Measurements from ENCODE around the gene POMGNT2. TPM values are rescaled to one million over a fixed set of nuclear protein-coding genes. Genes with fewer than 3 reads are reported as not detected.

The POMGNT2 gene
- total RNA-seq (10 to 100 TPM; 12.8 to 29.4 (median 17.6) TPM), polyA plus RNA-seq (10 to 100 TPM in 1 of 2 donors, 1 to 10 TPM in 1; 7.1 to 16.8 TPM)
- long read RNA-seq, donor 1, transcript POMGNT2-201 (2 exons, 2,544 nt), result minor isoform, 9 of 61 reads
- long read RNA-seq, donor 1, transcript POMGNT2-202 (3 exons, 2,531 nt), result major isoform, 10 of 61 reads
- long read RNA-seq, donor 1, partial matches to known transcripts, result 11 of 61 reads
- long read RNA-seq, donor 1, other reads (novel, unspliced or antisense), result 31 of 61 reads
- long read RNA-seq, donor 2, transcript POMGNT2-202 (3 exons, 2,531 nt), result major isoform, 7 of 38 reads
- long read RNA-seq, donor 2, partial matches to known transcripts, result 3 of 38 reads
- long read RNA-seq, donor 2, other reads (novel, unspliced or antisense), result 25 of 38 reads
- long read RNA-seq, donor 3, transcript POMGNT2-202 (3 exons, 2,531 nt), result major isoform, 7 of 46 reads
- long read RNA-seq, donor 3, partial matches to known transcripts, result 37 of 46 reads
- long read RNA-seq, donor 3, other reads (novel, unspliced or antisense), result 1 of 46 reads

DNA sequence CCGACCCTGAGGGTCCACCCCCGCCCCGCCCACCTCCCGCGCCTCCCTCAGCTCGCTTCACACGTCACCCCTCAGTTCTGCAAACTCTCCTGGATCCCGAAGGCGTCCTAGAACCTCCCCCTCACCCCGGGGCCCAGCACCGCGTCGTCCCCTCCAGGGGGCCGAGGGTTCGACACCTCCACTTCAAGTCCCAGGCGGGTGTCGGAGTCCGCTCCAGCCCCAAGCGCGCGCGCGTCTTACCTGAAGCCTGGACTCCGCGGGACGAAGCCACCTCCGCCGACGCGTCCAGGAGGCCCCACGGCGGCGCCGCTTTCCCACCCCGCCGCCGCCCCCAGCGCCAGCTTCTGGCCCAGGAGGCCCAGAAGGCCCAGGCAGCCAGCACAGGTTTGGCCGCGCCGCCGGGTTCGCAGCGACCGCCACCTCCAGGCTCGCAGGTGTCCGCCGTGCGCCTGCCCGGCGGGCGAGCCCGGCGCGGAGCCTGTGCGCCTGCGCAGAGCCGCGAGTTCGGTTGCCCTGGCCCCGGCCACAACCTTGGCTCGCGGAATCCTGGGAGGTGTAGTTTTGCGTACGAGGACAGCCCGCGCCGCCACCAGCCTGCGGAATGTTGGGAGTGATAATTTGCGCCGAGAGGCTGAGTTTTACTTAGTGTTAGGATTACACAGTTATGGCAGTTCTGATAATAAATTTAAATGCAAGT, at the start of gene POMGNT2:
POMGNT2 (minus strand) TSS at position 484 of the 697 bp plus-strand sequence. CDS start 24,648 bp downstream, outside the sequence.
- 0 to 1% methylated on average over 56 to 71 of the region's 71 CpGs for WGBS, 2 donors
- peak; percentile 95 to 98 (median 97) for ATAC-seq
- Histone ChIP-seq H3K36me3 (no peaks in the 10 kb centered on the region), H3K4me1 (peaks cover 0 to 36% (median 23%) of the 10 kb centered on the region in 9 donors), H3K27me3 (no peaks in the 10 kb centered on the region), H3K9me3 (no peaks in the 10 kb centered on the region), H3K4me3 (peak within 1 kb of the TSS; percentile 68 to 97 (median 89)), H3K27ac (peak within 1 kb of the TSS in 9 of 10 donors; percentile 32 to 79 (median 65))
- intact Hi-C loops (cut with DNase I), result no loop called here
- TF ChIP-seq, protein P1, sequence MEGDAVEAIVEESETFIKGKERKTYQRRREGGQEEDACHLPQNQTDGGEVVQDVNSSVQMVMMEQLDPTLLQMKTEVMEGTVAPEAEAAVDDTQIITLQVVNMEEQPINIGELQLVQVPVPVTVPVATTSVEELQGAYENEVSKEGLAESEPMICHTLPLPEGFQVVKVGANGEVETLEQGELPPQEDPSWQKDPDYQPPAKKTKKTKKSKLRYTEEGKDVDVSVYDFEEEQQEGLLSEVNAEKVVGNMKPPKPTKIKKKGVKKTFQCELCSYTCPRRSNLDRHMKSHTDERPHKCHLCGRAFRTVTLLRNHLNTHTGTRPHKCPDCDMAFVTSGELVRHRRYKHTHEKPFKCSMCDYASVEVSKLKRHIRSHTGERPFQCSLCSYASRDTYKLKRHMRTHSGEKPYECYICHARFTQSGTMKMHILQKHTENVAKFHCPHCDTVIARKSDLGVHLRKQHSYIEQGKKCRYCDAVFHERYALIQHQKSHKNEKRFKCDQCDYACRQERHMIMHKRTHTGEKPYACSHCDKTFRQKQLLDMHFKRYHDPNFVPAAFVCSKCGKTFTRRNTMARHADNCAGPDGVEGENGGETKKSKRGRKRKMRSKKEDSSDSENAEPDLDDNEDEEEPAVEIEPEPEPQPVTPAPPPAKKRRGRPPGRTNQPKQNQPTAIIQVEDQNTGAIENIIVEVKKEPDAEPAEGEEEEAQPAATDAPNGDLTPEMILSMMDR (IDR thresholded peaks at IDR 0.05), result peak in 1 of 9 donors; percentile 25
- DNase-seq, result peak; percentile 91

DNA sequence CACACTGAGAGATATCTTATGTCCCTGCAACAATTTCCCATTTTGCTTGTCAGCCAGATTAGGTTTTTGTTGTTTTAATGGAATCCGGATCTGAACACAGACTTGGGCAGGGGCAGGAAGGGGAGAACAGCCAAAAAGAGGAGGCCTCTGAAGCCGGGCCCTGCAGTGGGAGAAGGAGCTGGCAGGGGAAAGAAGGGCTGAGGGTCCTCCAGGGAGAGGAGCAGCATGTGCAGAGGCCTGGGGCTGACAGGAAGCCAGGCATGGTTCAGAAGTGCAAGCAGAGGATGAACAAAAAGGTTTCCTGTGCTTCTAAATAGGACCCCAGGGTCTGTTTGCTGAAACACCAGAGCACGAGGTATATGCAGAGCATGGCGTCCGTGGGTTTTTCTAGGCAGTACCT, 49.1 kb upstream of the POMGNT2 start:
- no peak for ATAC-seq
- Histone ChIP-seq H3K4me3 (no peak overlapping the region), H3K4me1 (peaks cover 0 to 22% (median 0%) of the 10 kb centered on the region in 9 donors), H3K36me3 (no peaks in the 10 kb centered on the region), H3K9me3 (no peaks in the 10 kb centered on the region), H3K27ac (peak overlapping the region in 1 of 10 donors; percentile 41), H3K27me3 (peaks cover 0 to 14% (median 3%) of the 10 kb centered on the region in 7 donors)
- no peak for DNase-seq
- 60 to 61% methylated on average over 5 of the region's 5 CpGs for WGBS, 2 donors
- TF ChIP-seq, protein P1 (IDR thresholded peaks at IDR 0.05), result no peak
- intact Hi-C loops (cut with DNase I), result loop anchor here in 9 of 10 donors (1.0 to 10.0 kb wide), 4 partner anchors 192 to 220 kb away; no protein-coding TSS in a partner anchor

DNA sequence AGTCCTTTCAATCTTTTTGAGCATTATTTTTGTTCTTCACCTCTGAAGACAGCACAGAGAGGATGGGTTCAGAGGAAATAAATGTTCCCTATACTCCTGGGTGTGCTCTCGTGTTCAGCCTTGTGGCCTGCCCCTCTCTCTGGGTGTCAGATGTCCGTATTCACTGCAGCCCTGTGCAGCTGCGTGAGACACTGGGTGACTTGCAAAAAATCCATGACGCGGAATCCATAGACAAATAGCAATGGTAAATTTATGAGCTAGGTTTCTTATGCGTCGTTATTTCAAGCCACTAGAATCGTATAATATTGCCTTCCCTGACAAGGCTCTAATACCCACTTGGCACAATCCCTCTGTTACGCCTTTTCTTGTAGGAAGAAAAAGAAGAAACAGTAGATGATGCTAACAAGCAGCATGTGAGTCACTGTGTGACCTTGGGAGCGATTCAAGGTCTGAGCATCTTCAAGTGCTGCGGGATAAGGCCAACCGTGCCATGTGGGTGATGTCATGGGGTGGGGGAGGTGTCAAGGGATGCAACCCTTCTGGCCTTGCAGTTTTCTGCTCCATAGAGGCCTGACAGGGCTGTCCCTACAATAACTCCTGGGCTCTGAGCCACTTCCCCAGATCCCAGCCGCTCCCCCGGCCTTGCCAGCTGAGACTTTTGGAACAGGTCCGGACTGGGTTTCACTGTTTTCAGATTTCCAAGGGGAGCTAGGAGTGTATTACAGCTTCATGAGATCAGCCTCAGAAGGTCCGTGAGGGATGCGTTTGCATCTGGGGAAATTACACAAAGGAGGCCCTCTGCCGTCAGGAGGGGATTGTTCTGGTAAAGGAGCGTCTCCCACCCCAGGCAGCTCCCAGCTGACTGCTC, 47.6 kb upstream of the POMGNT2 start:
- no peaks in the 10 kb centered on the region for H3K36me3 ChIP-seq
- WGBS, 2 donors, result 62 to 68% methylated on average over 19 of the region's 19 CpGs
- intact Hi-C loops (cut with DNase I), result loop anchor here in 4 of 10 donors (2.0 to 10.0 kb wide), 3 partner anchors 191 to 221 kb away; no protein-coding TSS in a partner anchor
- peaks cover 0 to 22% (median 0%) of the 10 kb centered on the region in 9 donors for H3K4me1 ChIP-seq
- peak; percentile 17 to 86 (median 44) for ATAC-seq
- DNase-seq, result peak; percentile 39 to 53
- H3K27ac ChIP-seq, result no peak overlapping the region
- no peak overlapping the region for H3K4me3 ChIP-seq
- peaks cover 0 to 14% (median 3%) of the 10 kb centered on the region in 7 donors for H3K27me3 ChIP-seq
- H3K9me3 ChIP-seq, result no peaks in the 10 kb centered on the region
- TF ChIP-seq, protein P1 (IDR thresholded peaks at IDR 0.05), result no peak

All from heart right ventricle (tissue), 16 donors.